Parathyroid adenoma (tissue), 2 donors: ENCODE results near the gene CNIH4.

Experiments used
- H2AFZ ChIP-seq: fragments of 300-600 bp; sonication (generic); one replicate; pipeline ENCODE4 v1.7.0; 2017; ENCODE audit warnings: antibody characterized with exemption, mild to moderate bottlenecking
- H3K27ac ChIP-seq: fragments of 300-600 bp; sonication (generic); one replicate; pipeline ENCODE4 v1.7.0; 2017
- H3K27me3 ChIP-seq: fragments of 300-600 bp; sonication (generic); one replicate; pipeline ENCODE4 v1.7.0; 2017; ENCODE audit warnings: low read length; ENCODE audit not compliant: control insufficient read depth, insufficient read depth
- H3K36me3 ChIP-seq: fragments of 300-600 bp; sonication (generic); one replicate; pipeline ENCODE4 v1.7.0; 2017; ENCODE audit warnings: low read length; ENCODE audit not compliant: control insufficient read depth, insufficient read depth
- H3K4me1 ChIP-seq: fragments of 300-600 bp; sonication (generic); one replicate; pipeline ENCODE4 v1.7.0; 2017; ENCODE audit warnings: control low read depth
- H3K4me2 ChIP-seq: fragments of 300-600 bp; sonication (generic); one replicate; pipeline ENCODE4 v1.7.0; 2017; ENCODE audit warnings: low read length
- H3K4me3 ChIP-seq: fragments of 300-600 bp; sonication (generic); one replicate; pipeline ENCODE4 v1.7.0; 2017; ENCODE audit warnings: low read depth, low read length
- H3K79me2 ChIP-seq: fragments of 300-600 bp; sonication (generic); one replicate; pipeline ENCODE4 v1.7.0; 2017; ENCODE audit warnings: control low read depth
- H3K9ac ChIP-seq: fragments of 300-600 bp; sonication (generic); one replicate; pipeline ENCODE4 v1.7.0; 2017; ENCODE audit warnings: mild to moderate bottlenecking
- H3K9me3 ChIP-seq: fragments of 300-600 bp; sonication (generic); one replicate; pipeline ENCODE4 v1.7.0; 2017; ENCODE audit warnings: low read length; ENCODE audit not compliant: control insufficient read depth
- TF ChIP-seq, protein P1 (sequence below): fragments of 300-600 bp; sonication (generic); IDR thresholded peaks from one replicate; pipeline ENCODE4 v1.7.0; 2017; ENCODE audit warnings: antibody characterized with exemption, mild to moderate bottlenecking
- donor health status: primary hyperparathyroidism.

CNIH4 gene

DNA sequence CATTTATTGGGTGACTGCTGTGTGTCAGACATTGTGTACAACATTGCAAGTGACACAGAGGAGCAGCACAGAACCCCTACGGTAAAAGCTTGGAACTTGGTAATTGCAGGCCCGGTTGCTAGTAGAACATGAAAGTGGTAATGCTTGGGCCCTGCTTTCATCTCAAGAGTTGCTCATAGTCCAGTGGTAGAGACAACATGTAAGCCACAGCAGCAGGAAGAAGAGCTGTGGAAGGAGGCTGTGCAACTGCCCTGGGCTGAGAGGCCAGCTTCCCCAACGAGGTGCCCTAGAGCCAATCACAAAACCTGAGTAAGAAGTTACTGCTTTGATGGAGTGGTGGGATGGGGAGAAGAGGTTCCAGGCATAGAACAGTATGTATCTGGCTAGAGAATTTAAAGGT, 18.4 kb downstream of the CNIH4 start:
- TF ChIP-seq, protein P1, sequence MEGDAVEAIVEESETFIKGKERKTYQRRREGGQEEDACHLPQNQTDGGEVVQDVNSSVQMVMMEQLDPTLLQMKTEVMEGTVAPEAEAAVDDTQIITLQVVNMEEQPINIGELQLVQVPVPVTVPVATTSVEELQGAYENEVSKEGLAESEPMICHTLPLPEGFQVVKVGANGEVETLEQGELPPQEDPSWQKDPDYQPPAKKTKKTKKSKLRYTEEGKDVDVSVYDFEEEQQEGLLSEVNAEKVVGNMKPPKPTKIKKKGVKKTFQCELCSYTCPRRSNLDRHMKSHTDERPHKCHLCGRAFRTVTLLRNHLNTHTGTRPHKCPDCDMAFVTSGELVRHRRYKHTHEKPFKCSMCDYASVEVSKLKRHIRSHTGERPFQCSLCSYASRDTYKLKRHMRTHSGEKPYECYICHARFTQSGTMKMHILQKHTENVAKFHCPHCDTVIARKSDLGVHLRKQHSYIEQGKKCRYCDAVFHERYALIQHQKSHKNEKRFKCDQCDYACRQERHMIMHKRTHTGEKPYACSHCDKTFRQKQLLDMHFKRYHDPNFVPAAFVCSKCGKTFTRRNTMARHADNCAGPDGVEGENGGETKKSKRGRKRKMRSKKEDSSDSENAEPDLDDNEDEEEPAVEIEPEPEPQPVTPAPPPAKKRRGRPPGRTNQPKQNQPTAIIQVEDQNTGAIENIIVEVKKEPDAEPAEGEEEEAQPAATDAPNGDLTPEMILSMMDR, result no peak
- Histone ChIP-seq H3K4me3 (no peak overlapping the region), H3K4me2 (no peak overlapping the region), H3K36me3 (no peaks in the 10 kb centered on the region), H3K27me3 (no peaks in the 10 kb centered on the region), H3K9ac (no peak overlapping the region), H3K4me1 (no peaks in the 10 kb centered on the region), H2AFZ (no peak overlapping the region), H3K27ac (no peak overlapping the region), H3K79me2 (no peaks in the 10 kb centered on the region), H3K9me3 (no peaks in the 10 kb centered on the region)

DNA sequence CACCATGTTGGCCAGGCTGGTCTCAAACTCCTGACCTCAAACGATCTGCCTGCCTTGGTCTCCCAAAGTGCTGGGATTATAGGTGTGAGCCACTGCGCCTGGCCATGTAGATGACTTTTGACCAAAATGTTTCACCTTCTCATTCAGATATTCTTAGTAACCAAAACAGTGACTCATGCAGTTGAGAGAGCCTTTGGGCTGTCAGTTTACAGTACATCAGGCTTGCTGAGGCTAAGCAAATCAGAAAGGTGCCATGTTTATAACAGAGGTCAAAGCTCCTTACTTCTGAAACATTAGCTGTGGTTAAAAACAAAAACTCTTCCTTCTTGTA, 21.0 kb downstream of the CNIH4 start:
- Histone ChIP-seq H3K36me3 (no peaks in the 10 kb centered on the region), H3K9ac (no peak overlapping the region), H3K79me2 (no peaks in the 10 kb centered on the region), H3K4me1 (no peaks in the 10 kb centered on the region), H3K9me3 (no peaks in the 10 kb centered on the region), H3K27ac (no peak overlapping the region), H2AFZ (no peak overlapping the region), H3K4me2 (no peak overlapping the region), H3K4me3 (no peak overlapping the region), H3K27me3 (no peaks in the 10 kb centered on the region)
- TF ChIP-seq, protein P1, result no peak

GRCh38 chr1:224378855-224379631, 22.4 kb downstream of the CNIH4 start:
- no peaks in the 10 kb centered on the region for H3K4me1 ChIP-seq
- no peaks in the 10 kb centered on the region for H3K79me2 ChIP-seq
- TF ChIP-seq, protein P1, result no peak
- no peak overlapping the region for H2AFZ ChIP-seq
- no peak overlapping the region for H3K4me2 ChIP-seq
- no peak overlapping the region for H3K4me3 ChIP-seq
- no peaks in the 10 kb centered on the region for H3K9me3 ChIP-seq
- no peaks in the 10 kb centered on the region for H3K27me3 ChIP-seq
- H3K9ac ChIP-seq, result no peak overlapping the region
- H3K27ac ChIP-seq, result no peak overlapping the region
- no peaks in the 10 kb centered on the region for H3K36me3 ChIP-seq

DNA sequence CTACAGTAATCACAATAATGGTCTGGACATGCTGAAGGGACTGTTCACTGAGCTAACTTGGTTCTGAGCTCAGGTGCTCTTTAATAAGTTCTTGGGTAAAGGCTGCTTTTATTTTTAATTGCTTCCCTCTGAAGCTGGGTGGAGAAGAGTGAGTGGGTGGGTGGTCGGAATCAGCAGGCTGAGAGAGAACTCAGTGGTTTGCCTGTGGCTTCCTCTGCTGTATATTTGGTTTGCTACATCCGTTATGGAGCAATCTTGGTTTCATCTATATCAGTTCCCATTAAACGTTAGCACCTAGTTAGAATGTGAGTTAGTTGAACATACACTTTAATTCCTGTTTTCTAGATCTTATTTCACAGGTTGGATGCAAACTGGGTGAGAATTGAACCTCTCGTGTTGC, 23.3 kb downstream of the CNIH4 start:
- Histone ChIP-seq H3K27ac (no peak overlapping the region), H3K4me3 (no peak overlapping the region), H3K79me2 (no peaks in the 10 kb centered on the region), H2AFZ (no peak overlapping the region), H3K36me3 (no peaks in the 10 kb centered on the region), H3K27me3 (no peaks in the 10 kb centered on the region), H3K9me3 (no peaks in the 10 kb centered on the region), H3K4me2 (no peak overlapping the region), H3K9ac (no peak overlapping the region), H3K4me1 (no peaks in the 10 kb centered on the region)
- TF ChIP-seq, protein P1, result no peak

DNA sequence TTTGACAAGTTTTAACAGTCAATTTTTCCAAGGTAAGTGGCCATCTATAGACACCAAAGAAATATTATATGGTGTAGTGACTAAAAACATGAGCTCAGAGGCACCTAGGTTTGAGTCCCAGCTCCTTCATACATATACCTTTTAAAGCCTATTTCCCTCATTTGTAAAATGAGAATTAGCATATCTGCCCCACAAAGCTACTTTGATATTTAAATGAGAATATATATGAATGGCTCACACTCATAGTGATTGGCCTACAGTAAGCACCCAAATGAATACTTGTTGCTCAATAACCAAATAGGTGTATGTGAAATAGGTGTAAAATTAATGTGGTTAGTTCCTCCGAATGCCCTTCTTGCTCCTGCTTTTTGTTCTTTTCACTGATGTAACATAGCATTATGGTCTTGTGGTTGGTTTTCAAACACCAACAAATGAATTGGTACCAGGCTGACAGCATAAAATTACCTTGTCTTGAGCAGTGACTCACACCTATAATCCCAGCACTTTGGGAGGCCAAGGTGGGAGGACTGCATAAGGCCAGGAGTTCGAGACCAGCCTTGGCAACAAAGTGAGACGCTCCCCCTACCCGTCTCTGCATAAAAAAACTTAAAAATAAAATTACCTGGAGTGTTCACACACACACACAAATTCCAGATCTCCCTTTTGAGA, 25.3 kb downstream of the CNIH4 start:
- no peak overlapping the region for H3K4me2 ChIP-seq
- H3K27me3 ChIP-seq, result no peaks in the 10 kb centered on the region
- H3K4me3 ChIP-seq, result no peak overlapping the region
- no peaks in the 10 kb centered on the region for H3K4me1 ChIP-seq
- H3K9me3 ChIP-seq, result no peaks in the 10 kb centered on the region
- no peaks in the 10 kb centered on the region for H3K79me2 ChIP-seq
- no peaks in the 10 kb centered on the region for H3K36me3 ChIP-seq
- TF ChIP-seq, protein P1, result no peak
- no peak overlapping the region for H2AFZ ChIP-seq
- no peak overlapping the region for H3K27ac ChIP-seq
- no peak overlapping the region for H3K9ac ChIP-seq
